Measurements from ENCODE around the gene IGFL2. TPM values are rescaled to one million over a fixed set of nuclear protein-coding genes. Genes with fewer than 3 reads are reported as not detected.
"Not testable (repeated sequence)": the region's sequence is repeated elsewhere in the genome, so short reads cannot be mapped to it uniquely, and the experiment has no call there.

IGFL2 gene
- total and polyA plus RNA-seq, 7 experiments from 2014 or later: 0.48 TPM; not detected in 6

DNA sequence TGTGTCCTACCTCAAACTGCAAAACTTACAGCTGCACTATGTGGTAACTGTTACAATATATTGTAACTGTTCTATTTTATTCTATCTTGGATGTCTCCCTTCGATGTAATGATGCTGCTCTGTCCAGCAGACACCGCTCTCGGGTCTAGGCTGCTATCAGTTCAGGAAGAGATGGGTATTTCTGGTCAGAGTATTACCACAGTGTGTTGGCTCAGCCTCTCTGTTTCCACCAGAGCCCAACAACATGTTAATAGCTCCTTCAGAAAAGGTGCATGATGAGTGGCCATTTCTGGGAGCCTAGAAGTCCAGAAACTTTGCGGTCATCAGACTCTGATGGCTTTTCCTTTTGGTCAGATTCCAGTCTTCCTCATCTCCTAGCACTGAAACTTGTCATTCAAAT, 45.6 kb downstream of the IGFL2 start:
- peaks cover 1 to 10% of the 10 kb centered on the region in 2 donors for H3K27me3 ChIP-seq (ENCODE audit: control insufficient read depth in 2 of 2, insufficient read depth in 2 of 2, low read length in 2 of 2)
- ChIA-PET POLR2A (no interaction called here), CTCF (interaction anchor here (0.6 kb wide), 1 partner anchor 636 kb away, joined by 3 read pairs; no protein-coding TSS in a partner anchor)
- no peaks in the 10 kb centered on the region for H3K9me3 ChIP-seq (ENCODE audit: control insufficient read depth in 2 of 3, low read length in 3 of 3)
- ATAC-seq: no peak
- no peaks in the 10 kb centered on the region for H3K36me3 ChIP-seq (ENCODE audit: control insufficient read depth in 2 of 3, insufficient read depth in 3 of 3, low read length in 3 of 3)
- DNase-seq: no peak
- H3K4me3 ChIP-seq (ENCODE audit: low read length): no peak overlapping the region
- Mint-ChIP-seq H3K36me3 (no peaks in the 10 kb centered on the region), H3K27ac (no peak overlapping the region), H3K9me3 (peaks cover 0 to 4% (median 0%) of the 10 kb centered on the region in 11 donors), H3K4me3 (no peak overlapping the region), H3K27me3 (peaks cover 39 to 63% (median 52%) of the 10 kb centered on the region in 5 donors), H3K4me1 (peaks cover 0 to 1% (median 0%) of the 10 kb centered on the region in 7 donors)
- no peak overlapping the region for H3K27ac ChIP-seq (ENCODE audit: low read depth, low read length)
- H3K4me1 ChIP-seq (ENCODE audit: control insufficient read depth in 2 of 2, insufficient read depth in 2 of 2, low read length in 2 of 2): no peaks in the 10 kb centered on the region
- intact Hi-C loops (cut with micrococcal nuclease): no loop called here

DNA sequence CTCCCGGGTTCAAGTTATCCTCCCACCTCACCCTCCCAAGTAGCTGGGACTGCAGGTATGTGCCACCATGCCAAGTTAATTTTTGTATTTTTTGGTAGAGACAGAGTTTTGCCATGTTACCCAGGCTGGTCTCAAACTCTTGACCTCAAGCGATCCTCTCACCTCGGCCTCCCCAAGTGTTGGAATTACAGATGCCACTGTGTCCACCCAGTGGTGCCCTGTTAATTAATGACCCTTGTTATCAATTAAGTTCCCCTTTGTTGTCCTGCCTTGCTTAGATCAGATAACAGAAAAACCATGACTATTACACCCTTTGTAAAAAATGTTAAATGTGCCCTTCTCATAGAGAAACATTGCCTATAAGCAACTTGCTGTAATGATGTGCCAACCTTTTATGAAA, 47.1 kb downstream of the IGFL2 start:
- Mint-ChIP-seq H3K27ac (no peak overlapping the region), H3K9me3 (peaks cover 0 to 4% (median 0%) of the 10 kb centered on the region in 11 donors), H3K4me3 (no peak overlapping the region), H3K27me3 (peaks cover 28 to 54% (median 40%) of the 10 kb centered on the region in 5 donors), H3K36me3 (no peaks in the 10 kb centered on the region), H3K4me1 (peaks cover 0 to 2% (median 0%) of the 10 kb centered on the region in 7 donors)
- intact Hi-C loops (cut with micrococcal nuclease): no loop called here
- Histone ChIP-seq H3K27me3 (ENCODE audit: control insufficient read depth in 2 of 2, insufficient read depth in 2 of 2, low read length in 2 of 2) (peaks cover 0 to 5% of the 10 kb centered on the region in 2 donors), H3K27ac (ENCODE audit: low read depth, low read length) (no peak overlapping the region), H3K9me3 (ENCODE audit: control insufficient read depth in 2 of 3, low read length in 3 of 3) (no peaks in the 10 kb centered on the region), H3K36me3 (ENCODE audit: control insufficient read depth in 2 of 3, insufficient read depth in 3 of 3, low read length in 3 of 3) (no peaks in the 10 kb centered on the region), H3K4me3 (ENCODE audit: low read length) (no peak overlapping the region), H3K4me1 (ENCODE audit: control insufficient read depth in 2 of 2, insufficient read depth in 2 of 2, low read length in 2 of 2) (no peaks in the 10 kb centered on the region)
- ATAC-seq (no peak), DNase-seq (no peak)
- POLR2A ChIA-PET: no interaction called here
- CTCF ChIA-PET: no interaction called here

DNA sequence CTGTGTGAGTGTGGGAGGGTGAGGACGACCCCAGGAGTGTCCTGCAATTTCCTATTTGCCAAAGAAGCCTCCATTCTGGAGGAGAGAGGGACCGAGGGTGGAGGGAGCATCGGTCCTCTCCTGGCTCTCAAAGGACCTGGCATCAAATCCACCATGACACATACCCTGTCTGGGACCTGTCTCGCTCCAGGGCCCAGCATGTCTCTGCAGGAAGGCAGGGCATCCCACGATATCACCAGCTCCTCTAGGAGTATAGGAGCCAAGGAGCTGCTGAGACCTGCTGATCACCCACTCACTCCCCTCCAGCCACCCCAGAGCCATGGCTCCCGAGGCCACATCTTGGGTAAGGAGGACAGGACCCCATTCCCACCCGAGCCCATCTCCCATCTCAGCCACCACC, 47.9 kb downstream of the IGFL2 start:
- H3K4me1 Mint-ChIP-seq; POLR2A ChIA-PET; H3K4me1 ChIP-seq (ENCODE audit: control insufficient read depth in 2 of 2, insufficient read depth in 2 of 2, low read length in 2 of 2); H3K4me3 Mint-ChIP-seq; DNase-seq; H3K36me3 ChIP-seq (ENCODE audit: control insufficient read depth in 2 of 3, insufficient read depth in 3 of 3, low read length in 3 of 3); H3K27me3 ChIP-seq (ENCODE audit: control insufficient read depth in 2 of 2, insufficient read depth in 2 of 2, low read length in 2 of 2); H3K9me3 ChIP-seq (ENCODE audit: control insufficient read depth in 2 of 3, low read length in 3 of 3); H3K4me3 ChIP-seq (ENCODE audit: low read length); H3K9me3 Mint-ChIP-seq; intact Hi-C loops (cut with micrococcal nuclease); H3K27ac ChIP-seq (ENCODE audit: low read depth, low read length); ATAC-seq; CTCF ChIA-PET; H3K36me3 Mint-ChIP-seq; H3K27ac Mint-ChIP-seq: not testable (repeated sequence)
- peaks cover 27 to 46% (median 37%) of the 10 kb centered on the region in 5 donors for H3K27me3 Mint-ChIP-seq

DNA sequence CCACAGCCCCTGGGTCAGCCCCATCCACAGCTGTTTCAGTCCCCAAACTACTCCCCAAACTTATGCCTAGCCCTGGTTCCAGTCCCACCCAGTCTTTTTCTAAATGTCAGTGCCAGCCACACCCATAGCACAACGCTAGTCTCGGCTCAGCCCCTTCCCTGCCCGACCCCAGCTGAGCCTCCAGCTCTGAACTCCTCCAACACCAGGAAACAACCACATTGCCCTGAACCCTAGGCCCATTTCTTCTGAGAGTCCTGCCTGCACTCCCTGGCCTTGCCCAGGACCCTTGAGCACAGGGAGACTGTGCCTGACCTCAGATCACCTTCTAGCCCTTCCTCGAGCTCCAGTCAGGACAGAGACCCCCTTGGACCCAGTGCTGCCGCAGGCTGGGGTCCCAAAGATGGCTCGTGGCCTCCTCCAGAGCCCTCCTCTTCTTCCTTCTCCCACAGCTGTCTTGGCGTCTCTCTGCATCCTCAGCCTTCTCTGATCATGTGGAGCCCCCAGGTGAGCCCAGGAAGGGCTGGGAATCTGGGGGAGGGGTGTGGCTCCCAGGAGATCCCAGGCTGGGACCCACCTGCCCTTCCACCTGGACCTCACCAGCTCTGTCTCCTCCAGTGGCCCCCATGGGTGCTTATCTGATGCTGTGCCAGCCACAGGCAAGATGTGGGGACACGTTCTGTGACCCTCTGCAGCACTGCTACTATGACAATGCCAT, 48.5 kb downstream of the IGFL2 start:
- DNase-seq: no peak
- Mint-ChIP-seq H3K27ac (no peak overlapping the region), H3K4me3 (no peak overlapping the region), H3K36me3 (no peaks in the 10 kb centered on the region), H3K9me3 (peaks cover 0 to 4% (median 0%) of the 10 kb centered on the region in 11 donors), H3K4me1 (peaks cover 0 to 2% (median 0%) of the 10 kb centered on the region in 7 donors), H3K27me3 (peaks cover 24 to 43% (median 36%) of the 10 kb centered on the region in 5 donors)
- Histone ChIP-seq H3K27ac (ENCODE audit: low read depth, low read length) (no peak overlapping the region), H3K4me1 (ENCODE audit: control insufficient read depth in 2 of 2, insufficient read depth in 2 of 2, low read length in 2 of 2) (no peaks in the 10 kb centered on the region), H3K4me3 (ENCODE audit: low read length) (no peak overlapping the region), H3K27me3 (ENCODE audit: control insufficient read depth in 2 of 2, insufficient read depth in 2 of 2, low read length in 2 of 2) (peaks cover 0 to 5% of the 10 kb centered on the region in 2 donors), H3K36me3 (ENCODE audit: control insufficient read depth in 2 of 3, insufficient read depth in 3 of 3, low read length in 3 of 3) (no peaks in the 10 kb centered on the region), H3K9me3 (ENCODE audit: control insufficient read depth in 2 of 3, low read length in 3 of 3) (no peaks in the 10 kb centered on the region)
- intact Hi-C loops (cut with micrococcal nuclease): no loop called here
- no peak for ATAC-seq
- CTCF ChIA-PET: no interaction called here
- POLR2A ChIA-PET: no interaction called here

DNA sequence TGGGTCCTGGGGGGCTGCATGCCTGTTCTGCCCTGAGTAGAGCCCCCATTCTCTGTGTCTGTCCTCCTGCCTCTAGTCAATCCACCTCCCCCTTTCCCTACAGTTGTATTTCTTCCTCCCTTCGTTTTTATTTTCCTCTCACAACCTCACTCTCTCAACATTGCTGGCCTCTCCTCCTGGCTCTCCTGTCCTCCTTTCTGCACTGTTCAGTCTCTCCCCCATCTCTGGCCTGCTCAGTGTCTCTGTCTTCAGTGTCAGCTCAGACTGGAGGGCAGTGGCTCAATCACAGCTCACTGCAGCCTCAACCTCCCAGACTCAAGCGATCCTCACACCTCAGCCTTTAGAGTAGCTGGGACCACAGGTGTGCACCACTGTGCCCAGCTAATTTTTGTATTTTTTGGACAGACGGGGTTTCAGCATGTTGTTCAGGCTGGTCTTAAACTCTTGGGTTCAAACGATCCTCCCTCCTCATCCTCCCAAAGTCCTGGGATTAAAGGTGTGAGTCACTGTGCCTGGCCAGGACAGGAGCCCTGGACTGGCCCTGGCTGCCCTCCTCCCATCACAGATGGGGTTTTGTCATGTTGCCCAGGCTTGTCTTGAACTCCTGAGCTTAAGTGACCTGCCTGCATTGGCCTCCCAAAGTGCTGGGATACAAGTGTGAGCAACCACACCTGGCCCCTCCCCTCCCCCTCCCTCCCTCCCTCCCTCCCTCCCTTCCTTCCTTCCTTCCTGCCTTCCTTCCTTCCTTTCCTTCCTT, 49.5 kb downstream of the IGFL2 start:
- peaks cover 28 to 49% (median 41%) of the 10 kb centered on the region in 5 donors for H3K27me3 Mint-ChIP-seq
- H3K4me1 Mint-ChIP-seq: peaks cover 0 to 2% (median 0%) of the 10 kb centered on the region in 7 donors
- no peaks in the 10 kb centered on the region for H3K36me3 Mint-ChIP-seq
- POLR2A ChIA-PET: no interaction called here
- CTCF ChIA-PET: interaction anchor here (0.6 kb wide), 1 partner anchor 83 kb away, joined by 3 read pairs; no protein-coding TSS in a partner anchor
- peaks cover 0 to 5% of the 10 kb centered on the region in 2 donors for H3K27me3 ChIP-seq (ENCODE audit: control insufficient read depth in 2 of 2, insufficient read depth in 2 of 2, low read length in 2 of 2)
- no peaks in the 10 kb centered on the region for H3K4me1 ChIP-seq (ENCODE audit: control insufficient read depth in 2 of 2, insufficient read depth in 2 of 2, low read length in 2 of 2)
- intact Hi-C loops (cut with micrococcal nuclease): no loop called here
- DNase-seq (no peak), ATAC-seq (no peak)
- H3K4me3 ChIP-seq (ENCODE audit: low read length): no peak overlapping the region
- peaks cover 0 to 4% (median 0%) of the 10 kb centered on the region in 11 donors for H3K9me3 Mint-ChIP-seq
- H3K4me3 Mint-ChIP-seq: no peak overlapping the region
- H3K36me3 ChIP-seq (ENCODE audit: control insufficient read depth in 2 of 3, insufficient read depth in 3 of 3, low read length in 3 of 3): no peaks in the 10 kb centered on the region
- H3K27ac Mint-ChIP-seq: no peak overlapping the region
- no peak overlapping the region for H3K27ac ChIP-seq (ENCODE audit: low read depth, low read length)
- no peaks in the 10 kb centered on the region for H3K9me3 ChIP-seq (ENCODE audit: control insufficient read depth in 2 of 3, low read length in 3 of 3)

DNA sequence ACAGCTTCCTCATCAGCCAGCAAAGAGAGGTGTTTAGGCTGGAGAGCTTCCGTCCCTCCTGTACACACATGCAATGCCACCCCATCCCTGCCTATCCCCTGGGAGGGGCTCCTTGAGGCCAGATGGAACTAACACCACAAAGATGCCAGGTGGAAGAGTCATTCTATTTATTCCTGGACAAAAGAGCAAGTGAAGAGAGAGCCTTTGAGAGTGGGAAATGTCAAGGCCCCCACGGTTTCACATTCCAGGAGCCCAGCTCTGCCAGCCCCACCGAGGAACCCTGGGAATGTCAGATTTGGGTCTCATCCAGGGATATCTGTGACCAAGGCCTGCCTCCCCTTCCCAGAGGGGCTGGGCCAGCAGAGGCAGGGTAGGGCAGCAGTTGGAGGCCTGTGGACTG, 50.7 kb downstream of the IGFL2 start:
- Mint-ChIP-seq H3K36me3 (no peaks in the 10 kb centered on the region), H3K4me1 (peaks cover 0 to 2% (median 0%) of the 10 kb centered on the region in 7 donors), H3K9me3 (peaks cover 0 to 4% (median 0%) of the 10 kb centered on the region in 11 donors), H3K27me3 (peaks cover 25 to 50% (median 39%) of the 10 kb centered on the region in 5 donors), H3K27ac (no peak overlapping the region), H3K4me3 (no peak overlapping the region)
- H3K36me3 ChIP-seq (ENCODE audit: control insufficient read depth in 2 of 3, insufficient read depth in 3 of 3, low read length in 3 of 3): no peaks in the 10 kb centered on the region
- intact Hi-C loops (cut with micrococcal nuclease): no loop called here
- CTCF ChIA-PET: no interaction called here
- H3K9me3 ChIP-seq (ENCODE audit: control insufficient read depth in 2 of 3, low read length in 3 of 3): no peaks in the 10 kb centered on the region
- no peaks in the 10 kb centered on the region for H3K4me1 ChIP-seq (ENCODE audit: control insufficient read depth in 2 of 2, insufficient read depth in 2 of 2, low read length in 2 of 2)
- DNase-seq (no peak), ATAC-seq (no peak)
- H3K27me3 ChIP-seq (ENCODE audit: control insufficient read depth in 2 of 2, insufficient read depth in 2 of 2, low read length in 2 of 2): peaks cover 0 to 5% of the 10 kb centered on the region in 2 donors
- no peak overlapping the region for H3K4me3 ChIP-seq (ENCODE audit: low read length)
- no peak overlapping the region for H3K27ac ChIP-seq (ENCODE audit: low read depth, low read length)
- POLR2A ChIA-PET: no interaction called here
